ENCODE measurements around the gene CKAP2.

GRCh38 chr13:52450793-52451116 lies 4.5 kb upstream of the CKAP2 start:
- TF ChIP-seq CTCF (IDR thresholded peaks at IDR 0.05) (no peak), POLR2A (IDR thresholded peaks at IDR 0.05) (no peak)
